ENCODE results near the gene PRRC2B.
"Not testable (repeated sequence)": the region's sequence is repeated elsewhere in the genome, so short reads cannot be mapped to it uniquely, and the experiment has no call there.

PRRC2B gene

DNA sequence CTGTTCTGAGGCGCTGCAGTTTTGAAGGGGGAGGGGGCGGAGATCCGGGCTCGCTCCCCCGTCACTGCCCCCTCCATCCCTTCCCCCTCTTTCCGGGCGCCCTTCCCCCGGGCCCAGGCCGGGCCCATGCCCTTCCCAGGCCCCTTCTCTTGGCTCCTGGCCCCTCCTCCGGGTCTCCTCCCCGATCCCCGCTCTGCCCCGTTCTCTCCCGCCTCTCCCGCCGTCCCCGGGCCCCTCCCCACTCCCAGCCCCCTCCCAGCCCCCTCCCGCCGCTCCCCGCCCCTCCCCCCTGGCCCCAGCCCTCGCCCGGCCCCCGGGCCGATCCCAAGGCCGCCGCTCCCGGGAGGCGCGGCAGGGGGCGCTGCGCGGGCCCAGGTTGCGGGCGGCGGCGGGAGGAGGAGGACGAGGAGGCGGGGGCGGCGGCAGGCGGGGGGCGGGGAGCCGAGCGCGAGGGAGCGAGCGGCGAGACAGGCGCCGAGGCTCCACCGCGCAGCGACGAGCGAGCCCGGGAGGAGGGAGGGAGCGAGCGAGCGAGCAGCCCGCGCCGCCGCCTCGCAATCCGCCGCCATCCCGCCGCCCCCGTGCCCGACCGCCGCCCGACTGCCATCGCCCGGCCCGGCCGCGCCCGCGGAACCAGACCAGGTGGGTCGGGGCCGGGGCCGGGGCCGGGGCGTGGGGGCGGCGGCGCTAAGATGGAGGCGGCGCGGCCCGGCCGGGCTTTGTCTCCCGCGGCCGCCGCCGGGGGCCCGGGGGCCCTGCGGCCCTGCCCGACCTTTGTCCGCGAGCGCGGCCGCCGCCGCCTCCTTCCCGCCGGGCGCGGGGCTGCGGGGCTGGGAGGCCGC lies at the start of gene PRRC2B:
PRRC2B (plus strand) TSS at position 465 of the 842 bp plus-strand sequence. CDS start 36,059 bp downstream, outside the sequence.
- peak; percentile 77 for DNase-seq (ENCODE audit: low read depth)

GRCh38 chr9:131344931-131345535 lies 48.9 kb upstream of the PRRC2B start:
- not testable (repeated sequence) for DNase-seq (ENCODE audit: low read depth)

GRCh38 chr9:131346559-131346958 lies 47.3 kb upstream of the PRRC2B start:
- no peak for DNase-seq (ENCODE audit: low read depth)

DNA sequence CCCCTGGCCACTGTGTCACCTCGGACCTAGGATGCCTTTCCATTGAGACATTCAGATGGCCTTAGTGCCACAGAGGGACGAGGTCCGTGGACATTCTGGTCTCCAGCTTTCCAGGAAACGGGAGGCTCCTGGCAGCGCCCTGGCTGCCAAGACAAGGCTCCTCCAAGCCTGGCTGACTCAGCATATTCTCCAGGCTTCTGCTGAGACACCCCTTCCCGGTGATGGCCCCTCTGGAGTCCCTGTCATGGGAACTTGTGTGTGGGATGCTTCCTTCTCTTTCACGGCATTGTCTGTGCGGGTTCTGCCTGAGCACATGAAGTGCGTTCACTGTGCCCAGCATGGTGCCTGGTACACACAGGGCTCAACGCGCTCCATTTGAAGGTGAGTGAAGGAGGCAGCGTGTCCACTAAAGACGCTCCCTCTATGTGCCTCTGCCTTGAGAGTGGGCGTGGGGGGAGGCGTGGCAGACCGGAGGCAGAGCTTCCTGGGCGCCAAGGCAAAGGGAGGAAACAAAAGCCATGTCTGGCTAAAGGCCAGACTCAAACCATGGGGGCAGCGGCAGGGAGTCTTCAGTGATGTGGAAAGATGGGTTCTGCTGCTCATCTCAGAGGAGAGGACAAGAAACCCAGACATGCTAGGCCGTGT lies 46.4 kb upstream of the PRRC2B start:
- no peak for DNase-seq (ENCODE audit: low read depth)

DNA sequence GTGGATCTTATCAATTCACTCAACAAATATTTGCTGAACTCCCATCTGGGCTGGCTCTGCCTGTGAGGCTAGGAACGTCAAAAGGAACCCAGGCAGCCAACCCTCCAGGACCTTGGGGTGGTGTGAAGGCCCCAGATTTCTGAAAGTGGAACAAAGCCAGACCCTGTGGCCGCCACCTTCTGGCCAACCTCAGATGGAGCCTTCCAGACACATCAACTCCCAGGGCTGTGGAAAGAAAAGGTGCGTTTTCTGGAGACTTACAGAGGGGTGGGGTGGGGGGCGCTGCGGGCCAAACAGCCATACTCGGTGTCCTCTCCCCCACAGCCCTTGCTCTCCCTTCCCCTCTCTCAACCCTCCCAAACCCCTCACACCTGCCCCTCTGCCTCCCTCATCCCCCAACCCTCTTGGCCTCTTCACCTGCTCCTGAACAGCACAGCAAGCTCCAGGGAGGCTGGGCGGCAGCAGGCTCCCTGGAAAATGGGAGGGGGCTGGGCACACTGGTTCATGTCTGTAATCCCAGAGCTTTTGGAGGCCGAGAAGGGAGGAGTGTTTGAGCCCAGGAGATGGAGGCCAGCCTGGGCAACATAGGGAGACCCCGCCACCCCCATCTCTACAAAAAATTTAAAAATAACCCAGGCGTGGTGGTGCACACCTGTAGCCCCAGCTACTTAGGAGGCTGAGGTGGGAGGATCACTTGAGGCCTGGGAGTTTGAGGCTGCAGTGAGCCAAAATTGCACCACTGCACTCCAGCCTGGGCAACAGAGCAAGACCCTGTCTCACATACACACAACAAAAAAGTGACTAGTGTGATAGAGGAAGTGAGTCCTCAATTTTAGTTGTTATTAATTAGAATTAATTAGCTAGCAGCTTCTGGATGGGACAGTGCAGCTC lies 45.0 kb upstream of the PRRC2B start:
- DNase-seq (ENCODE audit: low read depth): no peak

DNA sequence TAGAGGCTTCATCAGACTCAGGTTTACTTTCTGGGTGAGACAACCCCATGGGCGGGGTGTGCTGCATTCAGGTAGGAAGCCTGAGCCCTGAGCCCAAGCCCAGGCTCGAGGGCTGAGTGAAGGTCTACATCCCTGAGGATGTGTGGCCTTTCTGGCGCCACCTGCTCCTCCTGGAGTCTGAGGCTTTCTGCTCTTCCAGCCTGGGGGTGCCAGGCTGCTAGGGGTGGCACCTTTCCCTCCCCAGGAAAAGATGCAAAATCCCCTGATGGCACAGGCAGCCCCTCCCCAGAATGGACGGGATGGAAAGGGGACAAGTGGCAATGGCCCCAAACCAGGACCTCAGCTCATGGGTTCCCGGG lies 44.4 kb upstream of the PRRC2B start:
- DNase-seq (ENCODE audit: low read depth): no peak

GRCh38 chr9:131349881-131350563 lies 43.9 kb upstream of the PRRC2B start:
- peak; percentile 66 for DNase-seq (ENCODE audit: low read depth)

DNA sequence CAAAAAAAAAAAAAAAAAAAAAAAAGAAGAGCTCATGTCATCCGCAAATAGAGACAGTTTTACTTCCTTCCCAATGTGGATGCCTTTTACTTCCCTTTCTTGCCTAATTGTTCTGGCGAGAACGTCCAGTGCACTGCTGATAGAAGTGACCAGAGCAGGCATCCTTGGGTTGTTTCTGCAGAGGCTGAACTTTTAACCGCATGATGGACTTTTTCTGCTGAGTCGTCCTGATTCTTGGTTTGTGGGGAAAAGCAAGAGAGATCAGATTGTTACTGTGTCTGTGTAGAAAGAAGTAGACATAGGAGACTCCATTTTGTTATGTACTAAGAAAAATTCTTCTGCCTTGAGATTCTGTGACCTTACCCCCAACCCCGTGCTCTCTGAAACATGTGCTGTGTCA lies 37.4 kb upstream of the PRRC2B start:
- DNase-seq (ENCODE audit: low read depth): not testable (repeated sequence)

GRCh38 chr9:131358556-131358955 lies 35.3 kb upstream of the PRRC2B start:
- DNase-seq (ENCODE audit: low read depth): no peak

GRCh38 chr9:131361202-131361833 lies 32.6 kb upstream of the PRRC2B start:
- DNase-seq (ENCODE audit: low read depth): peak; percentile 7

DNA sequence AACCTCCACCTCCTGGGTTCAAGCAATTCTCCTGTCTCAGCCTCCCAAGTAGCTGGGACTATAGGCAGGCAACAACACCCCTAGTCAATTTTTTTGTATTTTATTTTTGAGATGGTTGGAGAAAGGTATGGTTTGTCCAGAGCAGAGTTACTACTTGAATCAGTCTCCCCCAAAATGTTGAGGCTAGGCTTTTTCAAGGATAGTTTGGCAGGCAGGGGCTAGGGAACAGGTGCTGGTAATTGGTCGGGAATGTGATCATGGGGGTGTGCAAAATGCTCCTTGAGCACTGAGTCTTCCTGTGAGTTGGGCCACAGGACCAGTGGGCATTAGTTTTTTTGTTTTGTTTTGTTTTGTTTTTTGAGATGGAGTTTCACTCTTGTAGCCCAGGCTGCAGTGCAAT lies 28.3 kb upstream of the PRRC2B start:
- DNase-seq (ENCODE audit: low read depth): no peak

DNA sequence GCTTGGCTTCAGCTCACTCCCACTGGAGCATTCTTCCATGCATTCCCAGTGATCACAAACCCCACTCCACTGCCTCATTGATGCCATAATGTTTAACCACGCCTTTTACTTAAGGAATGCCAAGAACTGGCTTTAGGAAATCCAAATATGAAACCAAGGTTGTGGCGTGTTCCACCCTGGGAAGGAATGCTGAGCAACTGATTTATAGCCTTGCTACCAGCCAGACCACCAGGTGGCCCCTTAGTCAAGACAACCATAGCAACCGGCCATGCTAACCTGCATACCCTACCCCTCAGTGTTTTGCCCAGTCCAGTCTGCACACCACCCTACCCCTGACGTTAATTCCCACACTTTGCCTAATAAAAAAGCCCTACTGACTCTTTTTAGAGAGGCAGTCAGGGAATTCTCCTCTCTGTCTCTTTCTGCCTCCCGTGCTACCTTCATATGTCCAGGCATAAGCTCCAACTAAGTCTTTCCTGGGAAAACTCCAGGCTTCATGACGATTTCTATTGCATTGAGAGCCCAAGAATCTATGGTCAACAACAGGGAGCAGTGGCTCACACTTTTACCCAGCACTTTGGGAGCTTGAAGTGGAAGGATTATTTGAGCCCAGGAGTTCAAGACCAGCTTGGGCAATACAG lies 27.0 kb upstream of the PRRC2B start:
- DNase-seq (ENCODE audit: low read depth): no peak

GRCh38 chr9:131367450-131367849 lies 26.4 kb upstream of the PRRC2B start:
- no peak for DNase-seq (ENCODE audit: low read depth)

DNA sequence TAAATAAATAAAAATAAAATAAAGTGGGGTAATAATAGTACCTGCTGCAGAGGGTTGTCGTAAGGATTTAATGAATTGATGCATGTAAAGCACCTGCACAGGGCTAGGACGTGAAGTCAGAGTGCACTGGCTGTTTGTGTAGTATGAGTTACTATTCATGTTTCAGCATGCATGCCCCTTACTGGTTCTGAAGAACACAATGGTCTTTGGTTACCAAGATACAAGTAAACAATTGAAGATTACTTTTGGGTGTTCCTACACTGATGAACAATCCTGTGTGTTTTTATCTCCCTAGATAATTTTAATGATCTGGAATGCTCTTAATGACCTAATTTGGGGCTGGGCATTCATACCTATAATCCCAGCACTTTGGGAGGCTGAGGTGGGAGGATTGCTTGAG lies 23.2 kb upstream of the PRRC2B start:
- DNase-seq (ENCODE audit: low read depth): no peak

DNA sequence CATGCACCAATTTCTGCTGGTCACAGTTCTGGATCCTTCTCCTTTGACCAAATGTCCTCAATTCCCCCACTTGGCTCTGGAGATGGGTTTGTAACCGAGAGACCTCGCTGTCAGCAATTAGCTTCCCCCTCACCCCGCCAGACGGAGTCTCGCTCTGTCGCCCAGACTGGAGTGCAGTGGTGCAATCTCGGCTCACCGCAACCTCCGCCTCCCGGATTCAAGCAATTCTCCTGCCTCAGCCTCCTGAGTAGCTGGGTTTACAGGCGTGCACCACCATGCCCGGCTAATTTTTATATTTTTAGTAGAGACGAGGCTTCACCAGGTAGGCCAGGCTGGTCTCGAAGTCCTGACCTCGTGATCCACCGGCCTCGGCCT lies 21.3 kb upstream of the PRRC2B start:
- DNase-seq (ENCODE audit: low read depth): not testable (repeated sequence)

- DNase-seq (ENCODE audit: low read depth): not testable (repeated sequence)
These were observed 19.2 kb upstream of the PRRC2B start for GRCh38 chr9:131374638-131375037.

- no peak for DNase-seq (ENCODE audit: low read depth)
These were observed 14.8 kb upstream of the PRRC2B start for GRCh38 chr9:131379056-131379455.

GRCh38 chr9:131382850-131383729 lies 10.8 kb upstream of the PRRC2B start:
- no peak for DNase-seq (ENCODE audit: low read depth)

DNA sequence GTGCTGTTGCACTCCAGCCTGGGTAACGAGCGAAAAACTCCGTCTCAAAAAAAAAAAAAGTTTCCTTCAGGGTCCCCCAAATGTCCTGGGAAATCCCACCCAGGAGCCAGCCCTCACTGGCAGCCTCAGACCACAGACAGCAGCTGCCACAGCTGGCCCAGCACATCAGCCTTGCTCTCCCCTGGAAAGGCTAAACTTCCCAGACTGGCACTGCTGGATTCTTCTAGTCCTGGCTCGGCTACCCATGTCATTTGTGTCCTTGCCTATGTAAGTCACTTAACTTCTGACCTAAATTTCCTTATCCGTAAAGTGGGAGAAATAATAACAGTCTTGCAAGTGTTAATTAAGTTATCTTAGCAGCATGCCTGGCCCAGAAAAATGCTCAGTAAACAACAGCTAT lies 8.6 kb upstream of the PRRC2B start:
- no peak for DNase-seq (ENCODE audit: low read depth)

- DNase-seq (ENCODE audit: low read depth): no peak
These were observed 7.6 kb upstream of the PRRC2B start for GRCh38 chr9:131386281-131386680.

Data from stimulated activated CD8-positive, alpha-beta memory T cell treated with anti-CD3 and anti-CD28 coated beads, Interleukin-15, amount 100 ng/mL, for 24 hours (primary cell).